G401 (cell line): Measurements from ENCODE around the gene STX4. TPM values are rescaled to one million over a fixed set of nuclear protein-coding genes. Genes with fewer than 3 reads are reported as not detected.

Source experiments
- total RNA-seq: library from RNA; depleted of rRNA; stranded (reverse); fragments of >200 nt; shearing (Covaris generic); gene quantifications from 2 replicates; pipeline ENCODE4 v1.2.3, GENCODE V29; 2014; rRNA removed

The STX4 gene
- total RNA-seq, 1 experiment from 2014 or later, result 54.0 TPM

Other genes with a start within 250 kb of the STX4 start
- 18.4 and 27.6 TPM in 2 replicates for gene ZNF629, start 246.4 kb upstream of the STX4 start, total RNA-seq
- 58.1 and 89.3 TPM in 2 replicates for gene BCL7C, start 139.5 kb upstream of the STX4 start, total RNA-seq
- 2.1 and 2.4 TPM in 2 replicates for gene CTF1, start 136.9 kb upstream of the STX4 start, total RNA-seq
- 67.1 and 85.6 TPM in 2 replicates for gene FBXL19, start 110.0 kb upstream of the STX4 start, total RNA-seq
- 57.6 and 62.8 TPM in 2 replicates for gene ORAI3, start 84.5 kb upstream of the STX4 start, total RNA-seq
- 0.51 and 1.1 TPM in 2 replicates for gene SETD1A, start 75.8 kb upstream of the STX4 start, total RNA-seq
- gene HSD3B7, start 48.4 kb upstream of the STX4 start, total RNA-seq, result 21.7 and 23.6 TPM in 2 replicates
- gene STX1B, start 22.9 kb upstream of the STX4 start, total RNA-seq, result 0.37 and 5.4 TPM in 2 replicates
- gene ZNF668, start 40.7 kb downstream of the STX4 start, total RNA-seq, result 27.9 and 52.0 TPM in 2 replicates
- 12.0 and 21.2 TPM in 2 replicates for gene ZNF646, start 40.9 kb downstream of the STX4 start, total RNA-seq
- 0.44 and 2.8 TPM in 2 replicates for gene PRSS53, start 55.4 kb downstream of the STX4 start, total RNA-seq
- 121 and 129 TPM in 2 replicates for gene VKORC1, start 61.2 kb downstream of the STX4 start, total RNA-seq
- 52.5 and 55.3 TPM in 2 replicates for gene BCKDK, start 74.8 kb downstream of the STX4 start, total RNA-seq
- gene KAT8, start 84.1 kb downstream of the STX4 start, total RNA-seq, result 86.9 and 88.7 TPM in 2 replicates
- 4.6 TPM in 1 of 2 replicates, not detected in the other for gene PRSS8, start 102.2 kb downstream of the STX4 start, total RNA-seq
- gene PRSS36, start 116.5 kb downstream of the STX4 start, total RNA-seq, result 0.06 TPM in 1 of 2 replicates, not detected in the other
- gene FUS, start 146.6 kb downstream of the STX4 start, total RNA-seq, result 40.7 and 70.0 TPM in 2 replicates
- 17.2 and 27.2 TPM in 2 replicates for gene PYCARD, start 169.2 kb downstream of the STX4 start, total RNA-seq
- not detected in 2 replicates for gene TRIM72, start 180.6 kb downstream of the STX4 start, total RNA-seq
- not detected in 2 replicates for gene PYDC1, start 183.6 kb downstream of the STX4 start, total RNA-seq
- 0.27 and 3.1 TPM in 2 replicates for gene ITGAM, start 226.4 kb downstream of the STX4 start, total RNA-seq